Osteocyte (in vitro differentiated cells): ENCODE measurements around the gene UBE2L5. TPM values are rescaled to one million over a fixed set of nuclear protein-coding genes. Genes with fewer than 3 reads are reported as not detected.

ENCODE experiments used
- DNase-seq: peaks from one replicate; pipeline ENCODE4 v3.0.0; 2021; ENCODE audit warnings: mixed read lengths; ENCODE audit not compliant: unreplicated experiment; ENCODE audit errors: extremely low spot score
- H3K27ac Mint-ChIP-seq: one replicate; pipeline ENCODE4 v1.8.0; 2021; ENCODE audit warnings: mild to moderate bottlenecking, mixed read lengths; ENCODE audit not compliant: unreplicated experiment
- H3K27me3 Mint-ChIP-seq: one replicate; pipeline ENCODE4 v1.8.0; 2021; ENCODE audit warnings: mixed read lengths; ENCODE audit not compliant: unreplicated experiment
- H3K36me3 Mint-ChIP-seq: one replicate; pipeline ENCODE4 v1.8.0; 2021; ENCODE audit warnings: mixed read lengths; ENCODE audit not compliant: unreplicated experiment
- H3K4me1 Mint-ChIP-seq: one replicate; pipeline ENCODE4 v1.8.0; 2021; ENCODE audit warnings: mixed read lengths; ENCODE audit not compliant: unreplicated experiment
- H3K4me3 Mint-ChIP-seq: one replicate; pipeline ENCODE4 v1.8.0; 2021; ENCODE audit warnings: mild to moderate bottlenecking, moderate library complexity, mixed read lengths; ENCODE audit not compliant: unreplicated experiment
- H3K9me3 Mint-ChIP-seq: one replicate; pipeline ENCODE4 v1.8.0; 2021; ENCODE audit warnings: mixed read lengths; ENCODE audit not compliant: unreplicated experiment
- total RNA-seq: library from RNA; stranded (reverse); gene quantifications from 2 replicates; pipeline ENCODE4 v1.2.1, GENCODE V29; 2021
- TF ChIP-seq, protein P1 (sequence below): fragments of 200-600 bp; sonication (generic); IDR thresholded peaks from 2 replicates; pipeline ENCODE4 v1.5.0; 2021; ENCODE audit warnings: antibody characterized with exemption, mild to moderate bottlenecking, moderate library complexity

The UBE2L5 gene
- total RNA-seq, 1 donor from 2014 or later = not detected

DNA sequence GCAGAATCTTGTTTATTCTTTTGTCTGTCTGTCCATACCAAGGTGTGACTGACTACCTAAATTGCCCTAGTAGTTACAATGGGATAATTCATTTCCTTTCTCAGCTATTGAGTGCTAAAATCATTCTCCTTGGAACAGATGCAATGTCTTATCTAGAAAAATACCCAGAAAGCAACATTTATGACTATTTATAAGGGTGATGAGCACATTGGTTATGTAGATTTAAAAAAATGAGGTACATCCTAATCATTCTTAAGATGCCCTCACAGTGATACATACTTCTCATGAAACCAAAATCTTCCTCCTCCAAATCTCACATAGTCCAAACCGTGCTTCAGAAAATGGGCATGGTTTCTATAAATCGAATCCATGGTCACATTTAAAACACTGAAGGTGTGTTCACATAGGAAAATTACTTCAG, 11.6 kb upstream of the UBE2L5 start:
- no peak overlapping the region for H3K4me3 Mint-ChIP-seq
- no peaks in the 10 kb centered on the region for H3K36me3 Mint-ChIP-seq
- H3K27ac Mint-ChIP-seq = no peak overlapping the region
- peaks cover 16% of the 10 kb centered on the region for H3K4me1 Mint-ChIP-seq
- DNase-seq = no peak
- no peaks in the 10 kb centered on the region for H3K9me3 Mint-ChIP-seq
- no peaks in the 10 kb centered on the region for H3K27me3 Mint-ChIP-seq
- TF ChIP-seq, protein P1, sequence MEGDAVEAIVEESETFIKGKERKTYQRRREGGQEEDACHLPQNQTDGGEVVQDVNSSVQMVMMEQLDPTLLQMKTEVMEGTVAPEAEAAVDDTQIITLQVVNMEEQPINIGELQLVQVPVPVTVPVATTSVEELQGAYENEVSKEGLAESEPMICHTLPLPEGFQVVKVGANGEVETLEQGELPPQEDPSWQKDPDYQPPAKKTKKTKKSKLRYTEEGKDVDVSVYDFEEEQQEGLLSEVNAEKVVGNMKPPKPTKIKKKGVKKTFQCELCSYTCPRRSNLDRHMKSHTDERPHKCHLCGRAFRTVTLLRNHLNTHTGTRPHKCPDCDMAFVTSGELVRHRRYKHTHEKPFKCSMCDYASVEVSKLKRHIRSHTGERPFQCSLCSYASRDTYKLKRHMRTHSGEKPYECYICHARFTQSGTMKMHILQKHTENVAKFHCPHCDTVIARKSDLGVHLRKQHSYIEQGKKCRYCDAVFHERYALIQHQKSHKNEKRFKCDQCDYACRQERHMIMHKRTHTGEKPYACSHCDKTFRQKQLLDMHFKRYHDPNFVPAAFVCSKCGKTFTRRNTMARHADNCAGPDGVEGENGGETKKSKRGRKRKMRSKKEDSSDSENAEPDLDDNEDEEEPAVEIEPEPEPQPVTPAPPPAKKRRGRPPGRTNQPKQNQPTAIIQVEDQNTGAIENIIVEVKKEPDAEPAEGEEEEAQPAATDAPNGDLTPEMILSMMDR = no peak

GRCh38 chr13:30412346-30412745, 9.9 kb upstream of the UBE2L5 start:
- no peaks in the 10 kb centered on the region for H3K27me3 Mint-ChIP-seq
- no peaks in the 10 kb centered on the region for H3K36me3 Mint-ChIP-seq
- H3K27ac Mint-ChIP-seq = no peak overlapping the region
- no peak for DNase-seq
- no peaks in the 10 kb centered on the region for H3K9me3 Mint-ChIP-seq
- H3K4me3 Mint-ChIP-seq = no peak overlapping the region
- TF ChIP-seq, protein P1 = no peak
- H3K4me1 Mint-ChIP-seq = peaks cover 16% of the 10 kb centered on the region

- no peak for DNase-seq
- Mint-ChIP-seq H3K27me3 (no peaks in the 10 kb centered on the region), H3K36me3 (no peaks in the 10 kb centered on the region), H3K9me3 (no peaks in the 10 kb centered on the region), H3K4me3 (no peak overlapping the region), H3K27ac (no peak overlapping the region), H3K4me1 (peaks cover 15% of the 10 kb centered on the region)
- TF ChIP-seq, protein P1 = no peak
These were observed 8.5 kb upstream of the UBE2L5 start for GRCh38 chr13:30413842-30414241.

- DNase-seq = no peak
- no peaks in the 10 kb centered on the region for H3K27me3 Mint-ChIP-seq
- no peak overlapping the region for H3K4me3 Mint-ChIP-seq
- peaks cover 6% of the 10 kb centered on the region for H3K4me1 Mint-ChIP-seq
- TF ChIP-seq, protein P1 = no peak
- no peaks in the 10 kb centered on the region for H3K9me3 Mint-ChIP-seq
- H3K36me3 Mint-ChIP-seq = no peaks in the 10 kb centered on the region
- no peak overlapping the region for H3K27ac Mint-ChIP-seq
These were observed 6.8 kb upstream of the UBE2L5 start for GRCh38 chr13:30415430-30416030.

GRCh38 chr13:30416471-30416870, 5.8 kb upstream of the UBE2L5 start:
- Mint-ChIP-seq H3K9me3 (no peaks in the 10 kb centered on the region), H3K4me1 (peaks cover 13% of the 10 kb centered on the region)

More at GRCh38 chr13:30416471-30416870, 5.8 kb upstream of the UBE2L5 start:
- Mint-ChIP-seq H3K27me3 (no peaks in the 10 kb centered on the region), H3K4me3 (no peak overlapping the region), H3K36me3 (no peaks in the 10 kb centered on the region), H3K27ac (no peak overlapping the region)
- DNase-seq = no peak
- TF ChIP-seq, protein P1 = no peak
